Neural cell (in vitro differentiated cells): ENCODE results near the gene CTXND1. TPM values are rescaled to one million over a fixed set of nuclear protein-coding genes. Genes with fewer than 3 reads are reported as not detected.

Experiments
- H2AFZ ChIP-seq: fragments of 200-600, 300-800 bp; sonication (generic), shearing (Covaris generic); 2 replicates; pipeline ENCODE4 v1.6.0; 2014; ENCODE audit warnings: low read depth, mild to moderate bottlenecking, antibody characterized with exemption, low read length, moderate library complexity
- H3F3A ChIP-seq: fragments of 200-600 bp; shearing (Covaris generic); 2 replicates; pipeline ENCODE4 v1.6.1; 2016; ENCODE audit warnings: mild to moderate bottlenecking, moderate library complexity, mixed read lengths, antibody characterized with exemption, low read length; ENCODE audit not compliant: insufficient read depth, poor library complexity, severe bottlenecking
- H3K27ac ChIP-seq: fragments of 200-600, 300-800 bp; sonication (generic), shearing (Covaris generic); 2 replicates; pipeline ENCODE4 v1.5.1; 2014; ENCODE audit warnings: mild to moderate bottlenecking, low read length, moderate library complexity
- H3K27me3 ChIP-seq: fragments of 300-800, 200-600 bp; sonication (generic), shearing (Covaris generic); 2 replicates; pipeline ENCODE4 v1.6.0; 2014; ENCODE audit warnings: mild to moderate bottlenecking, low read depth, low read length, moderate library complexity; ENCODE audit not compliant: insufficient read depth
- H3K36me3 ChIP-seq: fragments of 300-800, 200-600 bp; sonication (generic), shearing (Covaris generic); 2 replicates; pipeline ENCODE4 v1.5.1; 2014; ENCODE audit warnings: mild to moderate bottlenecking, antibody characterized with exemption, low read length, moderate library complexity; ENCODE audit not compliant: insufficient read depth
- H3K4me2 ChIP-seq: fragments of 300-800, 200-600 bp; sonication (generic), shearing (Covaris generic); 2 replicates; pipeline ENCODE4 v1.6.0; 2014; ENCODE audit warnings: mild to moderate bottlenecking, low read length
- H3K4me3 ChIP-seq: fragments of 300-800, 200-600 bp; sonication (generic), shearing (Covaris generic); 2 replicates; pipeline ENCODE4 v1.5.1; 2014; ENCODE audit warnings: mild to moderate bottlenecking, low read length, moderate library complexity
- H3K79me2 ChIP-seq: fragments of 200-600 bp; shearing (Covaris generic); replicated peaks from 2 replicates; pipeline ENCODE4 v1.6.0; 2014; ENCODE audit warnings: mild to moderate bottlenecking, low read length, moderate library complexity; ENCODE audit not compliant: insufficient read depth
- H3K9ac ChIP-seq: fragments of 300-800, 200-600 bp; sonication (generic), shearing (Covaris generic); 2 replicates; pipeline ENCODE4 v1.6.1; 2016; ENCODE audit warnings: mild to moderate bottlenecking, low read length, mixed read lengths
- H3K9me2 ChIP-seq: fragments of 200-600 bp; shearing (Covaris generic); 2 replicates; pipeline ENCODE4 v1.6.1; 2016; ENCODE audit warnings: mild to moderate bottlenecking, low read length, mixed read lengths; ENCODE audit not compliant: insufficient read depth
- H3K9me3 ChIP-seq: fragments of 200-600, 300-800 bp; sonication (generic), shearing (Covaris generic); 2 replicates; pipeline ENCODE4 v1.6.1; 2016; ENCODE audit warnings: mild to moderate bottlenecking, mixed run types, low read length, moderate library complexity, mixed read lengths
- H4K20me1 ChIP-seq: fragments of 200-600 bp; shearing (Covaris generic); 2 replicates; pipeline ENCODE4 v1.6.1; 2016; ENCODE audit warnings: mild to moderate bottlenecking, mixed run types; ENCODE audit not compliant: insufficient read depth
- CTCF ChIP-seq: fragments of 450-650 bp; IDR thresholded peaks from 2 replicates; pipeline ENCODE4 v1.5.1; 2014; ENCODE audit warnings: antibody characterized with exemption, mild to moderate bottlenecking, moderate library complexity; ENCODE audit not compliant: poor library complexity, severe bottlenecking
- EP300 ChIP-seq: fragments of 450-650 bp; conservative IDR thresholded peaks from 2 replicates; pipeline ENCODE4 v1.6.1; 2014; ENCODE audit warnings: antibody characterized with exemption, mild to moderate bottlenecking, moderate library complexity; ENCODE audit not compliant: poor library complexity, severe bottlenecking
- EZH2 ChIP-seq: fragments of 200-600, 300-800 bp; shearing (Covaris generic), sonication (generic); IDR thresholded peaks from 2 replicates; pipeline ENCODE4 v1.6.1; 2014; ENCODE audit warnings: antibody characterized with exemption, low read length, borderline replicate concordance, mild to moderate bottlenecking; ENCODE audit not compliant: insufficient read depth, poor library complexity, severe bottlenecking
- MXI1 ChIP-seq: fragments of 450-650 bp; conservative IDR thresholded peaks from 2 replicates; pipeline ENCODE4 v1.6.1; 2014; ENCODE audit warnings: antibody characterized with exemption, mild to moderate bottlenecking; ENCODE audit not compliant: poor library complexity, severe bottlenecking
- POLR2AphosphoS5 ChIP-seq: IDR thresholded peaks from 2 replicates; pipeline ENCODE4 v1.6.1; 2012
- RAD21 ChIP-seq: fragments of 450-650 bp; conservative IDR thresholded peaks from 2 replicates; pipeline ENCODE4 v1.6.1; 2014; ENCODE audit warnings: antibody characterized with exemption, mild to moderate bottlenecking, moderate library complexity
- REST ChIP-seq: IDR thresholded peaks from 2 replicates; pipeline ENCODE4 v1.6.1; 2012; ENCODE audit warnings: borderline replicate concordance
- SMC3 ChIP-seq: fragments of 450-650 bp; conservative IDR thresholded peaks from 2 replicates; pipeline ENCODE4 v1.6.1; 2014; ENCODE audit warnings: antibody characterized with exemption, mild to moderate bottlenecking, moderate library complexity; ENCODE audit not compliant: poor library complexity
- TAF1 ChIP-seq: IDR thresholded peaks from 2 replicates; pipeline ENCODE4 v1.6.1; 2012; ENCODE audit warnings: low read depth
- polyA plus RNA-seq: library from polyadenylated mRNA; depleted of rRNA; stranded (reverse); fragments of >200 nt; gene quantifications from 2 replicates; pipeline ENCODE4 v1.2.3, GENCODE V29; 2014

CTXND1 gene
- polyA plus RNA-seq, 1 donor from 2014 or later = not detected

- Histone ChIP-seq H3K9me2 (no peaks in the 10 kb centered on the region), H2AFZ (no peak overlapping the region), H3F3A (peaks cover 8% of the 10 kb centered on the region), H3K27me3 (no peaks in the 10 kb centered on the region), H3K27ac (no peak overlapping the region), H3K36me3 (no peaks in the 10 kb centered on the region), H3K79me2 (no peaks in the 10 kb centered on the region), H3K4me3 (no peak overlapping the region), H4K20me1 (no peaks in the 10 kb centered on the region), H3K9ac (no peak overlapping the region), H3K9me3 (no peaks in the 10 kb centered on the region), H3K4me2 (no peak overlapping the region)
- no peak for TF ChIP-seq MXI1
- no peak for TF ChIP-seq CTCF
- no peak for TF ChIP-seq TAF1
- TF ChIP-seq REST = no peak
- TF ChIP-seq RAD21 = no peak
- TF ChIP-seq SMC3 = no peak
- no peak for TF ChIP-seq POLR2AphosphoS5
- TF ChIP-seq EZH2 = no peak
- TF ChIP-seq EP300 = no peak
These were observed 100.4 kb downstream of the CTXND1 start for GRCh38 chr15:80151576-80151975.

GRCh38 chr15:80151148-80151547 is 100.9 kb downstream of the CTXND1 start:
- TF ChIP-seq EP300 (no peak), RAD21 (no peak), MXI1 (no peak), REST (no peak)
- Histone ChIP-seq H3K4me3 (no peak overlapping the region), H3K9ac (no peak overlapping the region), H3K79me2 (no peaks in the 10 kb centered on the region), H3K27ac (no peak overlapping the region), H3F3A (peaks cover 8% of the 10 kb centered on the region), H3K36me3 (no peaks in the 10 kb centered on the region), H2AFZ (no peak overlapping the region), H3K27me3 (no peaks in the 10 kb centered on the region), H3K9me2 (no peaks in the 10 kb centered on the region), H3K9me3 (no peaks in the 10 kb centered on the region), H3K4me2 (no peak overlapping the region), H4K20me1 (no peaks in the 10 kb centered on the region)

Other genes with a start within 250 kb of the CTXND1 start
- gene ZFAND6, start 192.5 kb downstream of the CTXND1 start, polyA plus RNA-seq = 279 and 353 TPM in 2 replicates
- gene FAH, start 99.2 kb downstream of the CTXND1 start, polyA plus RNA-seq = 3.1 and 3.3 TPM in 2 replicates
- 41.2 and 49.8 TPM in 2 replicates for gene ARNT2, start 152.2 kb upstream of the CTXND1 start, polyA plus RNA-seq